GM12865 (cell line): Measurements from ENCODE around the gene MARCHF9.
"Not testable (repeated sequence)": the region's sequence is repeated elsewhere in the genome, so short reads cannot be mapped to it uniquely, and the experiment has no call there.

Experiments
- DNase-seq: peaks from one replicate; pipeline ENCODE4 v3.0.0; 2010; ENCODE audit warnings: low read depth
- H3K4me3 ChIP-seq: 2 replicates; pipeline ENCODE4 v1.5.1; 2011; ENCODE audit warnings: mild to moderate bottlenecking, low read depth, low read length, control low read depth
- TF ChIP-seq, protein P1 (sequence below): IDR thresholded peaks from 2 replicates; pipeline ENCODE4 v1.5.1; 2011; ENCODE audit warnings: low read length, control low read depth, low read depth, inconsistent platforms; ENCODE audit not compliant: insufficient read depth; ENCODE audit errors: missing control alignments

The MARCHF9 gene

GRCh38 chr12:57767876-57768275 lies 13.0 kb downstream of the MARCHF9 start:
- TF ChIP-seq, protein P1, sequence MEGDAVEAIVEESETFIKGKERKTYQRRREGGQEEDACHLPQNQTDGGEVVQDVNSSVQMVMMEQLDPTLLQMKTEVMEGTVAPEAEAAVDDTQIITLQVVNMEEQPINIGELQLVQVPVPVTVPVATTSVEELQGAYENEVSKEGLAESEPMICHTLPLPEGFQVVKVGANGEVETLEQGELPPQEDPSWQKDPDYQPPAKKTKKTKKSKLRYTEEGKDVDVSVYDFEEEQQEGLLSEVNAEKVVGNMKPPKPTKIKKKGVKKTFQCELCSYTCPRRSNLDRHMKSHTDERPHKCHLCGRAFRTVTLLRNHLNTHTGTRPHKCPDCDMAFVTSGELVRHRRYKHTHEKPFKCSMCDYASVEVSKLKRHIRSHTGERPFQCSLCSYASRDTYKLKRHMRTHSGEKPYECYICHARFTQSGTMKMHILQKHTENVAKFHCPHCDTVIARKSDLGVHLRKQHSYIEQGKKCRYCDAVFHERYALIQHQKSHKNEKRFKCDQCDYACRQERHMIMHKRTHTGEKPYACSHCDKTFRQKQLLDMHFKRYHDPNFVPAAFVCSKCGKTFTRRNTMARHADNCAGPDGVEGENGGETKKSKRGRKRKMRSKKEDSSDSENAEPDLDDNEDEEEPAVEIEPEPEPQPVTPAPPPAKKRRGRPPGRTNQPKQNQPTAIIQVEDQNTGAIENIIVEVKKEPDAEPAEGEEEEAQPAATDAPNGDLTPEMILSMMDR: no peak
- DNase-seq: no peak
- no peak overlapping the region for H3K4me3 ChIP-seq

DNA sequence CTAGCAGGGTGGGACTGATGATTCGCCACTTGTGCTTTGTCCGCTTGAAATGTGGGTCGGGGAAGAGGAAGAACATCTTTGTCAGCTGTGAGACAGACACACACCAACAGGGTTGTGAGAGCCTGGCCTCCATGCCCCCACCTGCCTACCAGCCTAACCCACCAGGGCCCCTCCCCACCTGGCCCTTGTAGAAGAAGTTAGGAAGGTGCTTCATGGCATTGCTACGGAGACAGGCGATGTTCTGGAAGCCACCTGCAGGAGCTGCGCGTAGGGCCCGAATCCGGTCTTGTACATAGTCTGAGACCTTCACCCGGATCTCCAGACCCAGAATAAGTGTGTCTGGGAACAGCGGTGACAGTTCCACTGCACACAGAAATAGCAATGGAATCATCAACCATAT lies 14.7 kb downstream of the MARCHF9 start:
- TF ChIP-seq, protein P1: no peak
- no peak overlapping the region for H3K4me3 ChIP-seq
- no peak for DNase-seq

GRCh38 chr12:57770734-57771133 lies 15.8 kb downstream of the MARCHF9 start:
- H3K4me3 ChIP-seq: no peak overlapping the region
- no peak for DNase-seq
- TF ChIP-seq, protein P1: no peak

DNA sequence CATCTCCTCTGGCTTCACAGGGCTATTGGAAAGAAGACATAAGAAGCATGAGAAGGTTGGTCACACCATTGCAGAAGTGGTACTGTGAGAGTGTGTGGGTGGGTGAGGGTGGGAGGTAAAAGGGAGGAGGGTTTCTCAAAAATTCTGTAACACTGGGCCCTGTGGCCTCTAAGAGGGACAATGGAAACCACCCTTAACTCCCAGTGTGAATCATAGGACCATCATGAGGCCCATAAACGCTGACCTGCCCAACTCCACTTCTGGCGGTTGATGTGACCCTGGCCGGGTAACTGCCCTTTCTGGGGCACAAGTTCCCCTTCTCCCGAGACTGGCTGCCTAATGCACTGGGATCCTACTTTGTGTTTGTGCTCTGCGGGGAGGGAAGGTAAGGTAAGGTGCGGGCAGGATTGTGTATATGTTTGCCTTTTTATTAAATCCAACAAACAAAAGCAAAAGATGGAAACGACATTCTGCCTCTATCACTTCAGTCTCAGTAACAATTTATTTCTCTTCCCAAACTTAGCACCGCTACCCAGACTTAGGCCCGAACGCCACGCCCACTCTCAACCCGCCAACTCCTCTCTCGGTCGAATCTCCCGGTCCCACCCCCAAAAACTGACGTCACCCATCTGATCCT lies 16.5 kb downstream of the MARCHF9 start:
- DNase-seq: peak; percentile 91
- TF ChIP-seq, protein P1: no peak
- peak overlapping the region; percentile 91 for H3K4me3 ChIP-seq

DNA sequence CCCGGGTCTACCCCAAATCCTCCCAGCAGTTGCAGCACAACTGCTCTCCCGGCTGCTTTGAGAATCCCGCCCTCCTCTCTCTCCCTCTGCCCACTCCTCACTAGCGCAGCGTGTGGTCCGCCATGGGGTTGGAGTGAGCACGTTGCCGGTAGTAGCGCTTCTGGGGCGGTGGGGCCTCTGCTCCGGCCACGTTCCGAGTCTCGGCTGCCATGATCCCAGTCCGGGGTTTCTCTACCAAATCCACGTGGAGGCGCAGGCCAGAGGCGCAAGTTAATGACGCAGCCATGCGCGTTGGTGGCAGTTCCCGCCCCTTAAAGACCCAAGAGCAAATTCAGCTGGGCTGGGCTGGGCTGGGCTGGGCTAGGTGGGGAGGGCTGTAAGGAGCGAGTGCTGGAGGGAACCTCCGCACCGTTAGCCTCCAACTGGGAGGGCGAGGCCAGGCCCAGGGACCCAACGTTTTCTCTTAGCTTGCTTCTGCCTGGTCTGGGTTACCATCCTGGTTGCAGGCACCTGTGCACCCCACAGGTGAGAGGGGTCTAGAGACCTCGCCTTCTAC lies 17.0 kb downstream of the MARCHF9 start, which contains the start of gene METTL1:
TSS of gene METTL1 (minus strand) at position 233 of the 556 bp plus-strand sequence. CDS start at position 211, 22 bp downstream.
- peak within 1 kb of the TSS; percentile 91 for H3K4me3 ChIP-seq
- DNase-seq: peak; percentile 96
- TF ChIP-seq, protein P1: no peak

DNA sequence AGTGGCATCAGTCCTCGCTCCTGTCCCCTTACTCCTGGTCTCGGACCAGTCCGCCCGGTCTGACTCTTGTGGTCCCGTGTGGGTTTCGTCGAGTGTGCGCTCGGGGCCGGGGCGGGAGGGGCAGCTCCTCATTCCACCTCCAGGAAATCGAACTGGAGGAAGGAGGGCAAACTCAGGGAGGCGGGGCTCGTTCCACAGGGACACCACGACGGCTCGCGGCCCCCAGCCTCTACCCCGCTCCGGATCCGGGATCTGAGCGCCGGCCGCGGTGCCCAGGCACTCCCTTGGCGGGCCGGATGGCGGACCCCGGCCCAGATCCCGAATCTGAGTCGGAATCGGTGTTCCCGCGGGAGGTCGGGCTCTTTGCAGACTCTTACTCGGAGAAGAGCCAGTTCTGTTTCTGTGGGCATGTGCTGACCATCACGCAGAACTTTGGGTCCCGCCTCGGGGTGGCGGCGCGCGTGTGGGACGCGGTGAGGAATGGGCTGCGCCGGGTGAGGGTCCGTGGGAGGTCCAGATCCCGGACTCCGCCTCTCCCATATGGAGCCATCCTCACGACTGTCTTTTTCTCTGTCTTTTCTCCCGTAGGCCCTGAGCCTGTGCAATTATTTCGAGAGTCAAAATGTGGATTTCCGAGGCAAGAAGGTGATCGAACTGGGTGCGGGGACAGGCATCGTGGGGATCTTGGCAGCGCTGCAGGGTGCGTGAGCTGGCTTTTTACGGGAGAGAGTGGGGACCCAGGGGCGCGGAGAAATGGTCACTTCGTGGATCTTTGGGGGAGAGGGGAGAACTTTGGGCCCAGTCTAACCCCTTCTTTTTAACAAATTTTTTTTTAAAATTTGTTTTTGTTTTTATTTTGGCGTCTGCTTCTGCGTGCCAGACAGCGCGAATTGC lies 17.8 kb downstream of the MARCHF9 start, which contains the start of gene EEF1AKMT3:
TSS of gene EEF1AKMT3 (plus strand) at position 186 of the 894 bp plus-strand sequence. CDS start at position 297, 111 bp downstream.
- H3K4me3 ChIP-seq: peak within 1 kb of the TSS; percentile 91
- TF ChIP-seq, protein P1: no peak
- DNase-seq: no peak

DNA sequence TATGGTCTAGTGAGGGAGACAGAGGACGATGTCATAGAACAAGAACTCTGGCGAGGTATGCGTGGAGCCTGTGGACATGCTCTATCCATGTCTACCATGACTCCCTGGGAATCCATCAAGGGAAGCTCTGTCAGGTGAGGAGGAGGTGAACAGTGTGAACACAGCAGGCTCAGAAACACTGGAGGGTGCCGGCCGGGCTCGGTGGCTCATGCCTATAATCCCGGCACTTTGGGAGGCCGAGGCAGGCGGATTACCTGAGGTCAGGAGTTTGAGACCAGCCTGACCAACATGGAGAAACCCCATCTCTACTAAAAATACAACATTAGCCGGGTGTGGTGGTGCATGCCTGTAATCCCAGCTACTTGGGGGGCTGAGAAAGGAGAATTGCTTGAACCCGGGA lies 19.7 kb downstream of the MARCHF9 start:
- not testable (repeated sequence) for H3K4me3 ChIP-seq, DNase-seq
